ENCODE measurements around the gene ZFAND2A. TPM values are rescaled to one million over a fixed set of nuclear protein-coding genes. Genes with fewer than 3 reads are reported as not detected.
"Not testable (repeated sequence)": the region's sequence is repeated elsewhere in the genome, so short reads cannot be mapped to it uniquely, and the experiment has no call there.

ZFAND2A gene
- total RNA-seq, 1 donor from 2014 or later: 11.7 TPM

- DNase-seq: no peak
Measured at GRCh38 chr7:1174881-1175596, 15.0 kb upstream of the ZFAND2A start.

- no peak for DNase-seq
Measured at GRCh38 chr7:1174002-1174401, 14.0 kb upstream of the ZFAND2A start.

GRCh38 chr7:1172666-1173523 lies 12.9 kb upstream of the ZFAND2A start:
- no peak for DNase-seq

- not testable (repeated sequence) for DNase-seq
Measured at GRCh38 chr7:1171516-1171915, 11.5 kb upstream of the ZFAND2A start.

- no peak for DNase-seq
Measured at GRCh38 chr7:1170741-1171501, 10.9 kb upstream of the ZFAND2A start.

GRCh38 chr7:1169409-1170368 lies 9.7 kb upstream of the ZFAND2A start:
- peak; percentile 77 for DNase-seq

GRCh38 chr7:1168422-1168821 lies 8.4 kb upstream of the ZFAND2A start:
- DNase-seq: no peak

GRCh38 chr7:1164436-1164835 lies 4.4 kb upstream of the ZFAND2A start:
- no peak for DNase-seq

GRCh38 chr7:1163121-1163520 lies 3.1 kb upstream of the ZFAND2A start:
- DNase-seq: no peak

GRCh38 chr7:1160670-1161021 lies 650 bp upstream of the ZFAND2A start:
- no peak for DNase-seq

GRCh38 chr7:1159231-1159630 lies 765 bp downstream of the ZFAND2A start:
- not testable (repeated sequence) for DNase-seq

GRCh38 chr7:1158203-1159126 lies 1.5 kb downstream of the ZFAND2A start:
- DNase-seq: no peak

- DNase-seq: no peak
Measured at GRCh38 chr7:1156782-1157535, 3.0 kb downstream of the ZFAND2A start.

GRCh38 chr7:1155818-1156781 lies 3.9 kb downstream of the ZFAND2A start:
- not testable (repeated sequence) for DNase-seq

- DNase-seq: no peak
Measured at GRCh38 chr7:1154172-1154739, 5.7 kb downstream of the ZFAND2A start.

GRCh38 chr7:1152492-1152891 lies 7.5 kb downstream of the ZFAND2A start:
- DNase-seq: no peak

GRCh38 chr7:1151653-1152425 lies 8.2 kb downstream of the ZFAND2A start:
- no peak for DNase-seq
